ENCODE measurements around the gene HDDC3. TPM values are rescaled to one million over a fixed set of nuclear protein-coding genes. Genes with fewer than 3 reads are reported as not detected.

Gene HDDC3
- total and polyA plus RNA-seq, 2 donors (not counting 1 experiment from before 2014, with no cell fraction given): 10.2 to 16.3 TPM

- H3K4me2 ChIP-seq (ENCODE audit: extremely low read depth, insufficient read depth, low read length): no peak overlapping the region
- no peak for TF ChIP-seq CTCF (conservative IDR thresholded peaks at IDR 0.05 in 1 of 2, IDR thresholded peaks at IDR 0.05 in 1 of 2; ENCODE audit: low read depth in 1 of 2, low read length in 2 of 2)
- no peak for TF ChIP-seq EZH2 (IDR thresholded peaks at IDR 0.05; ENCODE audit: low read length, missing control alignments)
- no peak overlapping the region for H2AFZ ChIP-seq (ENCODE audit: low read length)
- no peak for DNase-seq (ENCODE audit: low read depth in 2 of 2)
- no peaks in the 10 kb centered on the region for H3K79me2 ChIP-seq (ENCODE audit: control insufficient read depth, insufficient read depth, low read length)
- no peaks in the 10 kb centered on the region for H3K4me1 ChIP-seq (ENCODE audit: control insufficient read depth, extremely low read depth, insufficient read depth, low read length)
- H4K20me1 ChIP-seq (ENCODE audit: control insufficient read depth, extremely low read depth, insufficient read depth, low read length): no peaks in the 10 kb centered on the region
- peaks cover 24% of the 10 kb centered on the region for H3K36me3 ChIP-seq (ENCODE audit: control insufficient read depth, insufficient read depth, low read length)
- no peaks in the 10 kb centered on the region for H3K27me3 ChIP-seq (ENCODE audit: control insufficient read depth, insufficient read depth, low read length)
- no peaks in the 10 kb centered on the region for H3K9me3 ChIP-seq (ENCODE audit: control insufficient read depth, insufficient read depth, low read depth, low read length)
- H3K9ac ChIP-seq (ENCODE audit: insufficient read depth, low read length): no peak overlapping the region
- no peak overlapping the region for H3K27ac ChIP-seq (ENCODE audit: insufficient read depth, low read length)
- H3K4me3 ChIP-seq (replicated peaks in 1 of 4; ENCODE audit: control extremely low read depth in 1 of 4, insufficient read depth in 1 of 4, low read depth in 3 of 4, low read length in 4 of 4): no peak overlapping the region
These were observed 40.3 kb downstream of the HDDC3 start for GRCh38 chr15:90892023-90892422.

- no peak overlapping the region for H3K9ac ChIP-seq (ENCODE audit: insufficient read depth, low read length)
- no peaks in the 10 kb centered on the region for H3K79me2 ChIP-seq (ENCODE audit: control insufficient read depth, insufficient read depth, low read length)
- no peak overlapping the region for H3K4me2 ChIP-seq (ENCODE audit: extremely low read depth, insufficient read depth, low read length)
- H3K4me3 ChIP-seq (replicated peaks in 1 of 4; ENCODE audit: control extremely low read depth in 1 of 4, insufficient read depth in 1 of 4, low read depth in 3 of 4, low read length in 4 of 4): no peak overlapping the region
- TF ChIP-seq EZH2 (IDR thresholded peaks at IDR 0.05; ENCODE audit: low read length, missing control alignments): no peak
- no peaks in the 10 kb centered on the region for H3K9me3 ChIP-seq (ENCODE audit: control insufficient read depth, insufficient read depth, low read depth, low read length)
- H3K4me1 ChIP-seq (ENCODE audit: control insufficient read depth, extremely low read depth, insufficient read depth, low read length): no peaks in the 10 kb centered on the region
- H4K20me1 ChIP-seq (ENCODE audit: control insufficient read depth, extremely low read depth, insufficient read depth, low read length): no peaks in the 10 kb centered on the region
- peaks cover 25% of the 10 kb centered on the region for H3K36me3 ChIP-seq (ENCODE audit: control insufficient read depth, insufficient read depth, low read length)
- H3K27ac ChIP-seq (ENCODE audit: insufficient read depth, low read length): no peak overlapping the region
- DNase-seq (ENCODE audit: low read depth in 2 of 2): no peak
- H2AFZ ChIP-seq (ENCODE audit: low read length): no peak overlapping the region
- no peaks in the 10 kb centered on the region for H3K27me3 ChIP-seq (ENCODE audit: control insufficient read depth, insufficient read depth, low read length)
These were observed 40.9 kb downstream of the HDDC3 start for GRCh38 chr15:90891346-90891949.

GRCh38 chr15:90890839-90891238 is 41.5 kb downstream of the HDDC3 start:
- Histone ChIP-seq H3K79me2 (ENCODE audit: control insufficient read depth, insufficient read depth, low read length) (no peaks in the 10 kb centered on the region), H3K4me2 (ENCODE audit: extremely low read depth, insufficient read depth, low read length) (no peak overlapping the region), H3K36me3 (ENCODE audit: control insufficient read depth, insufficient read depth, low read length) (peaks cover 25% of the 10 kb centered on the region), H3K9me3 (ENCODE audit: control insufficient read depth, insufficient read depth, low read depth, low read length) (no peaks in the 10 kb centered on the region), H3K27me3 (ENCODE audit: control insufficient read depth, insufficient read depth, low read length) (no peaks in the 10 kb centered on the region), H3K4me1 (ENCODE audit: control insufficient read depth, extremely low read depth, insufficient read depth, low read length) (peaks cover under 1% of the 10 kb centered on the region), H3K4me3 (replicated peaks in 1 of 4; ENCODE audit: control extremely low read depth in 1 of 4, insufficient read depth in 1 of 4, low read depth in 3 of 4, low read length in 4 of 4) (no peak overlapping the region), H3K27ac (ENCODE audit: insufficient read depth, low read length) (no peak overlapping the region), H3K9ac (ENCODE audit: insufficient read depth, low read length) (no peak overlapping the region), H4K20me1 (ENCODE audit: control insufficient read depth, extremely low read depth, insufficient read depth, low read length) (no peaks in the 10 kb centered on the region), H2AFZ (ENCODE audit: low read length) (no peak overlapping the region)
- no peak for TF ChIP-seq CTCF (conservative IDR thresholded peaks at IDR 0.05 in 1 of 2, IDR thresholded peaks at IDR 0.05 in 1 of 2; ENCODE audit: low read depth in 1 of 2, low read length in 2 of 2)
- TF ChIP-seq EZH2 (IDR thresholded peaks at IDR 0.05; ENCODE audit: low read length, missing control alignments): no peak
- no peak for DNase-seq (ENCODE audit: low read depth in 2 of 2)
